CD14-positive monocyte (primary cell): ENCODE data around the gene TMEM86B. TPM values are rescaled to one million over a fixed set of nuclear protein-coding genes. Genes with fewer than 3 reads are reported as not detected.

Source experiments
- DNase-seq, 3 donors: peaks; one replicate each; pipeline ENCODE4 v3.0.0-alpha.2; 2011 to 2022
- H2AFZ ChIP-seq: 2 replicates; pipeline ENCODE4 v1.6.0; 2012; ENCODE audit warnings: mild to moderate bottlenecking, low read depth, low read length, inconsistent platforms; ENCODE audit not compliant: insufficient read depth, poor library complexity, severe bottlenecking
- H3K27ac ChIP-seq, 2 donors: 1 replicate in 1 of 2; 2 replicates in 1 of 2; pipeline ENCODE4 v1.5.1; 2012 to 2013; ENCODE audit warnings: low read length in 2 of 2, control low read depth in 1 of 2, inconsistent platforms in 1 of 2, low read depth in 1 of 2, mild to moderate bottlenecking in 1 of 2
- H3K27me3 ChIP-seq, 2 donors: one replicate each; pipeline versions ENCODE4 v1.6.0 to v1.6.1; 2011 to 2013; ENCODE audit warnings: low read length in 2 of 2; ENCODE audit not compliant: control insufficient read depth in 2 of 2, insufficient read depth in 2 of 2
- H3K36me3 ChIP-seq, 2 donors: replicated peaks in 1 of 2; 1 replicate in 1 of 2; 2 replicates in 1 of 2; pipeline versions ENCODE4 v1.5.1 to v1.6.1; 2012 to 2013; ENCODE audit warnings: low read length in 2 of 2, control low read depth in 1 of 2, inconsistent platforms in 1 of 2, mild to moderate bottlenecking in 1 of 2; ENCODE audit not compliant: insufficient read depth in 2 of 2, control insufficient read depth in 1 of 2
- H3K4me1 ChIP-seq, 2 donors: 1 replicate in 1 of 2; 2 replicates in 1 of 2; pipeline versions ENCODE4 v1.5.1 to v1.6.1; 2012 to 2013; ENCODE audit warnings: low read length in 2 of 2, control low read depth in 1 of 2, inconsistent platforms in 1 of 2, mild to moderate bottlenecking in 1 of 2, moderate library complexity in 1 of 2; ENCODE audit not compliant: insufficient read depth in 2 of 2, control insufficient read depth in 1 of 2
- H3K4me2 ChIP-seq: replicated peaks from 2 replicates; pipeline ENCODE3; 2012; ENCODE audit warnings: low read length, moderate library complexity, mild to moderate bottlenecking; ENCODE audit not compliant: poor library complexity, severe bottlenecking; ENCODE audit errors: extremely low read depth
- H3K4me3 ChIP-seq, 3 experiments: fragments of 200-600 bp in 1 of 3; sonication (generic) in 1 of 3; replicated peaks in 1 of 3; 1 replicate in 2 of 3; 2 replicates in 1 of 3; pipeline ENCODE4 v1.5.1; 2011 to 2013; ENCODE audit warnings: low read length in 3 of 3, mild to moderate bottlenecking in 3 of 3, control low read depth in 2 of 3, low read depth in 2 of 3, inconsistent platforms in 1 of 3, moderate library complexity in 1 of 3
- H3K79me2 ChIP-seq: 2 replicates; pipeline ENCODE4 v1.6.0; 2012; ENCODE audit warnings: mild to moderate bottlenecking, control low read depth, inconsistent platforms, low read length, moderate library complexity; ENCODE audit not compliant: insufficient read depth
- H3K9ac ChIP-seq: 2 replicates; pipeline ENCODE4 v1.6.0; 2017; ENCODE audit warnings: low read length, mild to moderate bottlenecking; ENCODE audit not compliant: insufficient read depth, poor library complexity, severe bottlenecking
- H3K9me3 ChIP-seq, 2 donors: replicated peaks in 1 of 2; 1 replicate in 1 of 2; 2 replicates in 1 of 2; pipeline versions ENCODE4 v1.5.1 to v1.6.1; 2012 to 2013; ENCODE audit warnings: low read length in 2 of 2, control low read depth in 1 of 2; ENCODE audit not compliant: control insufficient read depth in 1 of 2, insufficient read depth in 1 of 2
- H4K20me1 ChIP-seq: 2 replicates; pipeline ENCODE4 v1.6.0; 2012; ENCODE audit warnings: mild to moderate bottlenecking, low read length, control low read depth, moderate library complexity; ENCODE audit not compliant: insufficient read depth
- H3K27ac Mint-ChIP-seq, 7 donors: one replicate each; pipeline ENCODE4 v1.8.0; 2020; ENCODE audit warnings: mild to moderate bottlenecking in 7 of 7, mixed read lengths in 7 of 7, moderate library complexity in 6 of 7, inconsistent platforms in 2 of 7
- H3K27me3 Mint-ChIP-seq, 3 donors: one replicate each; pipeline ENCODE4 v1.8.0; 2021 to 2022; ENCODE audit warnings: low read depth in 3 of 3, mild to moderate bottlenecking in 3 of 3, mixed read lengths in 3 of 3, moderate library complexity in 3 of 3, inconsistent platforms in 1 of 3
- H3K36me3 Mint-ChIP-seq, 2 donors: one replicate each; pipeline ENCODE4 v1.8.0; 2020; ENCODE audit warnings: mixed read lengths in 2 of 2, inconsistent platforms in 1 of 2, mild to moderate bottlenecking in 1 of 2
- H3K4me1 Mint-ChIP-seq: one replicate; pipeline ENCODE4 v1.8.0; 2020; ENCODE audit warnings: mild to moderate bottlenecking, mixed read lengths
- H3K4me3 Mint-ChIP-seq, 2 donors: one replicate each; pipeline ENCODE4 v1.8.0; 2020; ENCODE audit warnings: mild to moderate bottlenecking in 2 of 2, mixed read lengths in 2 of 2, moderate library complexity in 1 of 2
- H3K9me3 Mint-ChIP-seq, 7 donors: one replicate each; pipeline ENCODE4 v1.8.0; 2020 to 2022; ENCODE audit warnings: mixed read lengths in 7 of 7, mild to moderate bottlenecking in 6 of 7, moderate library complexity in 6 of 7, inconsistent platforms in 2 of 7
- CTCF ChIP-seq: fragments of 200-600 bp; IDR thresholded peaks from one replicate; pipeline ENCODE4 v1.8.0; 2022; ENCODE audit warnings: antibody characterized with exemption, mild to moderate bottlenecking
- WGBS: methylation state at CpG from one replicate; pipeline ENCODE4 v1.1.5; 2013; ENCODE audit warnings: missing lambda C conversion rate; ENCODE audit not compliant: insufficient coverage; 5-methylcytosine and 5-hydroxymethylcytosine counted together
- intact Hi-C, 2 donors: fragments of 100-400 bp; cut with micrococcal nuclease; formaldehyde crosslinking; loops; one replicate each; pipeline versions ENCODE4 v1.15.0 to v1.15.1; 2023
- polyA plus RNA-seq, 3 donors: library from polyadenylated mRNA; depleted of rRNA in 1 of 3; unstranded in 2 of 3; stranded (reverse) in 1 of 3; fragments of 300-500 nt in 2 of 3; fragments of >200 nt in 1 of 3; fragmentation: Illumina TruSeq in 2 of 3; gene quantifications; 1 replicate in 2 of 3; 2 replicates in 1 of 3; pipeline ENCODE4 v1.2.3, GENCODE V29; 2012 to 2021

Gene TMEM86B
- polyA plus RNA-seq, 3 donors = 0.16 to 10.7 (median 0.38) TPM

GRCh38 chr19:55239004-55239403 lies 10.4 kb upstream of the TMEM86B start:
- H3K36me3 Mint-ChIP-seq = peaks cover 81 to 96% of the 10 kb centered on the region in 2 donors
- intact Hi-C loops = no loop called here
- no peak overlapping the region for H2AFZ ChIP-seq
- no peak overlapping the region for H3K9ac ChIP-seq
- H3K4me1 Mint-ChIP-seq = no peaks in the 10 kb centered on the region
- WGBS = over 99% methylated on average over 11 of the region's 12 CpGs
- no peak overlapping the region for H3K4me2 ChIP-seq
- H4K20me1 ChIP-seq = peaks cover 99% of the 10 kb centered on the region
- H3K4me3 Mint-ChIP-seq = no peak overlapping the region
- TF ChIP-seq CTCF = no peak
- H3K36me3 ChIP-seq = peaks cover 86 to 98% of the 10 kb centered on the region in 2 donors
- peaks cover 0 to 3% (median 0%) of the 10 kb centered on the region in 7 donors for H3K9me3 Mint-ChIP-seq
- no peak for DNase-seq
- no peaks in the 10 kb centered on the region for H3K27me3 ChIP-seq
- peaks cover 32% of the 10 kb centered on the region for H3K79me2 ChIP-seq
- H3K9me3 ChIP-seq = no peaks in the 10 kb centered on the region
- H3K4me3 ChIP-seq = no peak overlapping the region
- no peak overlapping the region for H3K27ac ChIP-seq
- peaks cover 0 to 4% (median 0%) of the 10 kb centered on the region in 3 donors for H3K27me3 Mint-ChIP-seq
- H3K27ac Mint-ChIP-seq = no peak overlapping the region
- no peaks in the 10 kb centered on the region for H3K4me1 ChIP-seq

- Mint-ChIP-seq H3K4me3 (no peak overlapping the region), H3K36me3 (peaks cover 80 to 96% of the 10 kb centered on the region in 2 donors), H3K9me3 (peaks cover 0 to 3% (median 0%) of the 10 kb centered on the region in 7 donors), H3K27ac (peak overlapping the region in 1 of 7 donors; percentile 43), H3K27me3 (peaks cover 0 to 4% (median 0%) of the 10 kb centered on the region in 3 donors), H3K4me1 (no peaks in the 10 kb centered on the region)
- Histone ChIP-seq H3K79me2 (peaks cover 36% of the 10 kb centered on the region), H4K20me1 (peaks cover 99% of the 10 kb centered on the region), H3K9me3 (no peaks in the 10 kb centered on the region), H3K4me3 (no peak overlapping the region), H3K27ac (no peak overlapping the region), H3K4me2 (no peak overlapping the region), H2AFZ (no peak overlapping the region), H3K9ac (no peak overlapping the region), H3K4me1 (no peaks in the 10 kb centered on the region), H3K27me3 (no peaks in the 10 kb centered on the region), H3K36me3 (peaks cover 84 to 98% of the 10 kb centered on the region in 2 donors)
- intact Hi-C loops = no loop called here
- DNase-seq = no peak
- TF ChIP-seq CTCF = no peak
- 98% methylated on average over 8 of the region's 8 CpGs for WGBS
These were observed 9.5 kb upstream of the TMEM86B start for GRCh38 chr19:55238030-55238429.
